Anterior cingulate cortex (tissue), 58 donors: ENCODE results near the gene BBS10.
"Not testable (repeated sequence)": the region's sequence is repeated elsewhere in the genome, so short reads cannot be mapped to it uniquely, and the experiment has no call there.

Experiments used
- DNase-seq, 58 donors: peaks; one replicate each; lab custom pipeline; 2025; lab: John Stamatoyannopoulos, UW

BBS10 gene

DNA sequence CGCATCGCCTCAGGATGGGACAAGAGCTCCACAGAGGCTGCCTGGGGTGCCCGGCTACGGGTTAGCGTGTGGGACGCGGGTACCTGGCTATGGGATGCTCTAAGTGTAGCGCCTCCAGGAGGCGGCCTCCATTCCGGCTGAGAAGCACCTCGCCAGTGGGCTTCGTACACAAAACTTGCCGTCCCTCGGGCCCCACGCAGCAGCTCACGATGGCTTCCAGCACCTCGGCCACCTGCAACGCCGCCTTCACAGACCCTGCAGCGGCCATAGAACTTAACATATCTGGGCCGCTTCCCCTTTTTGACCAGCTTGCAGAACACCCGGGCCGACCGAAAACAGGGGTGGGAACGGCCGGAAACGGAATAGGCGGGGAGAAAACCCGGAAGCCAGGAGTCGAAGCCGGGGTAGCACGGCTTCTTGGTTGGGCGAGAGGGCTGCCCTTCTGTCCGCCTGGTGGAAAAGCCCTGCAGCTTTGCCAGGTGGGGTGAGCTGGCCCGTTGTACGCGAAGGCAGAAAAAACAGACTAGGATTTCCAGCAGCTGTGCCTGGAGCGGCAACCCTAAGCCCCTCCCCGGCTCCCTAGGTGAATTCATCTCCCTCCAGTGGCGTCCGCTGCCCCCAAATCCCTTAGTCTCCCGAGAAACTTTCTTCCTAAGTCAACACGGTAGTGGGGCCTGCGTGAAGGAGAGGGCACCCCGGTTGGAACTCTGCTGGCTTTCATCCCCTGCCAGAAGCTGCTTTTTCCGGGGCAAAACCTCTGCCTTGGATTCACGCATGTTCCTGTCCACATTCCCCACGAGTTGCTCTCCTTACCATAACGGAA, at the start of gene BBS10:
TSS of gene BBS10 (minus strand) at position 337 of the 823 bp plus-strand sequence. CDS start at position 280, 57 bp downstream.
- peak; percentile 37 to 96 (median 87) for DNase-seq

DNA sequence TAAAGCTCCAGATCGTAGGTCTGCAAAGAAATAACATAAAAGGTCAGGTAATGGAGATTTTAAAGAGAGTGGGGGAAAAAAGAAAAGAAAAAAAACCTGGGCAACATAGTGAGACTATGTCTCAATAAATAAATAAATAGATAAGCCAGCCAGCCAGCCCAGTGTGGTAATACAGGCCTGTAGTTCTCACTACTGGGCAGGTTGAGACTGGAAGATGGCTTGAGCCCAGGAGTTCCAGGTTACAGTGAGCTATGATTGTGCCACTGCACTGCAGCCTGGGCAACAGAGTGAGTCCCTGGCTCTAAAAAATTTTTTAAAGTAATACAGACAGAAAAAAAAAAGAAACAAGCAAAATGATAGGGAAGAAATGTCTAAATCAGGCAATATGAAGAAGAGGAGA, 43.2 kb upstream of the BBS10 start:
- DNase-seq, result no peak

DNA sequence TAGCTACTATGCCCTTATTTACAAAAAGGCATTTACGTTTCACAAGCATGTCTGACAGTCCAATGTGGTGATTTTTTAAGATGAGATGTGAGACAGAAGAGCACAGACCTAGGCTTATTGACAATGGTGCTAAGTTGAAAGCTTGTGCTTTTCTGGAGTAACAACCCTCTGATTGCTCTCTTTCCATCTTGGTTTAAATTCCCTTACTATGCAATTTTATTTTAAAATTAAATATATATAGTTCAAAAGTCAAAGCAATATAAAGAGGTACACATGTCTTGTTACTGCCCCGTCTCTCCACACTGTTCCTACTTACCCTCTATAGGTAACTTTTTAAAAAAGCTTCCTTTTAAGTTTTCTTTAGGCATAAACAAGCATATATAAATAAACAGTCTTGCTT, 39.4 kb upstream of the BBS10 start:
- no peak for DNase-seq

DNA sequence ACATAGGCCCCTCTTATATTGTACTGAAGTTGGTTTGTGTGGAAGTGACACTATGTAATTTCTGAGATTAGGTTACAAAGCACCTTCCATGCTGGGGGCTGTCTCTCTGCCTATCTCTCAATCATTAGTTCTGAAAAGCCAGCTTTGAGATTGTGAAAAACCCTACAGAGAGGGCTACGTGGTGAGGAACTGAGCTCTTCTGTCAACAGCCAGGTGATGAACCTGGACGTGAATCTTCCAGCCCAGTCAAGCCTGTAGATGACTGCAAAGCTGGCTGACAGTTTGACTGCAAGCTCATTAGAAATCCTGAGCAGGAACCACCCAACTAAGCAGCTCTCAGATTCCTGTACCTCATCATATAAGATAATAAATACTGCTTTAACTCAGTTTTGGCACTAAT, 36.3 kb upstream of the BBS10 start:
- no peak for DNase-seq

DNA sequence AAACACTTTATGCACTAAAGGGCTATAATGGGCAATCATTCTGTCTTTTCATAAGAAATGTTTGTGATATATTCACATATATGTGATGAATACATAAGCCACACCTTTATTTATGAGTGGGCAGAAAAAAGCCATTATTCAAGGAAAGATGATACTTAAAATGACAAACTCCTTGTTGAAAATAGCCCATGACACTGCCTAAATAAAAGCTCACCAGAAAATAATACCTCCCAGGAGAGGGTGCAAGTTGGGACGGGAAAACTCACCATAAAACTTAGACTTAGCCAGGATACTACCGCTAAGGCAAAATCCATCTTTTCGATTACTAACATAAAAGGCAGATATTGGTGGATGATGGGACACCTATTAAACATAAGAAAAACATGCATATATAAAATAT, 35.8 kb upstream of the BBS10 start:
- DNase-seq, result no peak

DNA sequence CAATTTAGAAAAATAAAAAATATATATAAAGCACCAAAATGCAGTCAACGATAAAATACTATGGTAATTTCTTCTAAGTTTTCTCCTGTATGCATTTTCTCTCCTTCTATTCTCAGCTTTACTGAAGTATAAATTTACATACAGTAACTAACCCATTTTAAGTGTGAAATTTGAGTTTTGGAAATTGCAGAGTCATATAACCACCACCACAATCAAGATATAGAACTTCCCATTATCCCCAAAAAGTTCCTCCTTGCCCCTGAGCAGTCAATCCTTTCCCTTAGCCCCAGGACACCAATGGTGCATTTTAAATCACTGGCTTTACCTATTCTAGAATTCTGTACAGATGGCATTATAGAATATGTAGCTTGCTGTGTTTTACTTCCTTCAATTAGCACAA, 31.0 kb upstream of the BBS10 start:
- DNase-seq, result no peak

DNA sequence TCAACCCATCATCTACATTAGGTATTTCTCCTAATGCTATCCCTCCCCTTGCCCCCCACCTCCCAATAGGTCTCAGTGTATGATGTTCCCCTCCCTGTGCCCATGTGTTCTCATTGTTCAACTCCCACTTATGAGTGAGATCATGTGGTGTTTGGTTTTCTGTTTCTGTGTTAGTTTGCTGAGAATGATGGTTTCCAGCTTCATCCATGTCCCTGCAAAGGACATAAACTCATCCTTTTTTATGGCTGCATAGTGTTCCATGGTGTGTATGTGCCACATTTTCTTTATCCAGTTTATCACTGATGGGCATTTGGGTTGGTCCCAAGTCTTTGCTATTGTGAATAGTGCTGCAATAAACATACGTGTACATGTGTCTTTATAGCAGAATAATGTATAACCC, 28.7 kb upstream of the BBS10 start:
- not testable (repeated sequence) for DNase-seq

DNA sequence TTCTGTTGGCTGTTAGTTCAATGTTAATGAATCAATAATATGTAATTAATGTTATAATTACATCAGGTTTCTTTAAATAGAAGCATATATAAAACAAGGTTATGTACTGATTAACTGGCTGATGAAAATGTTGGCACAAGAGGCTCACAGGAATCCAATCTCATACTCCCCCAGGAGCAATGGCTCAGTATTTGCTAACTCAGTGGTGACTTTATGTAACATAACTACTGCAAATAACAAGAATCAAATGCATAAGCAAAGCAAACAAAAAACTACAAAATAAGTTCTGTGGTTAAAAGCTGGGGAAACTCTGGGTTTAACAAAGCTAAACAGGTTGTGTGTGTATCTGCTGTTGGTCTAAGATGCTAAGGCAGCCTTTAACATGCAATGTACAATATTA, 27.7 kb upstream of the BBS10 start:
- no peak for DNase-seq

DNA sequence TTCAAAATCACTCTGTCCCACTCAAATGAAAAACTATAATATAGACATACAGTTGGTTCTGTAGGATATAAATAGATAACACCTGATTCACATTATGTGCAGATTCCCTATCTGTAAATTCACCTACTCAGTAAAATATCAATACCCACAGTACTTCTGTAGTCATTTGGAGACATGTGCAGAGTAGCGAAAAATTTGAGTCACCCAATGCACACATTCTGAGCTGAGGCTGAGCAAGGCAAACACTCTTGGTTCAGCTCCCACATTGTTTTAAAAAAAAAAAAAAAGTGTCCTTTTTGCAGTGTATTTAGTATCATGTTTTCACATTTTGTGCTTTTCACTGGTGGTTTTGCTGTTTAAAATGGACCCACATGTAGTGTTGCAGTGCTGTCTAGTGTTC, 27.3 kb upstream of the BBS10 start:
- no peak for DNase-seq

DNA sequence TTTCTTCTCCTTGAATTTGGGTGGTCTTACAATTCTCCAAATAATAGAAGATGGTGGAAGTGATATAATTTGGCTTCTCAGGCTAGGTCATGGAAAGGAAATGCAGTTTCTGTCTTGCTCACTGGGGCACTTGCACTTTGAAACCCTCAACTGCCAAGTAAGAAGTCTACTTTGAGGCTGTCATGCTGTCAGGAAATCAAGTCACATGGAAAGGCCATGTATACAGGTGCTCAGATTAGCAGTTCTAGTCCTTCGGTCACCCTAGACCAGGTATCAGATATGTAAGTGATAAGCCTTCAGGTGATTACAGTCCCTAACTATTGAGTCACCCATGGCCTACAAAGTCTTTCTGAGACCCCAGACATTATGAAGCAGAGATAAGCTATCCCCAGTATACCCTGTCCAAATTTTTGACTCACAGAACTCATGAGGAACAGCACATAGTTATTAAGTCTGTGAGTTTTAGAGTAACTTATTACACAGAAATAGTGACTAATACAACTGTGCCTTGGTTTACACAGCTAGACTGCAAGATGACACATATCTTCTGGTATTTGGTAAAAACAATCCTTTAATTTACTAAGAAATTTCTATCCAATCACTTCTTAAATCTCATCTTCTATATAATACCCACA, 26.3 kb upstream of the BBS10 start:
- no peak for DNase-seq

DNA sequence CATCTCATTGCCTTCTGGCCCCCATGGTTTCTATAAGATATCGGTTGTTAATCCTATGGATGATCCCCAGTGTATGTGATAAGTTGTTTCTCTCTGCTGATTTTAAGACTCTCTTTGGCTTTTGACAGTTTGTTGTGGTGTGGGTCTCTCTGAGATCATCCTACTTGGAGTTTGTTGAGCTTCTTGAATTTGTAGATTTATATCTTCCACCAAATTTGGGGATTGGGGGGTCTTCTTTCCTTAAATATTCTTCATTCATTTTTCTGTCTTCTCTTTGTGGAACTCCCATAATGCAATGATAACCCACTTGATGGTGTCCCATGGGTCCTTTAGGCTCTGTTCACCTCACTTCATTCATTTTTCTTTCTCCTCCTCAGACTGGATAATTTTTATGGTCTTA, 20.0 kb upstream of the BBS10 start:
- no peak for DNase-seq

DNA sequence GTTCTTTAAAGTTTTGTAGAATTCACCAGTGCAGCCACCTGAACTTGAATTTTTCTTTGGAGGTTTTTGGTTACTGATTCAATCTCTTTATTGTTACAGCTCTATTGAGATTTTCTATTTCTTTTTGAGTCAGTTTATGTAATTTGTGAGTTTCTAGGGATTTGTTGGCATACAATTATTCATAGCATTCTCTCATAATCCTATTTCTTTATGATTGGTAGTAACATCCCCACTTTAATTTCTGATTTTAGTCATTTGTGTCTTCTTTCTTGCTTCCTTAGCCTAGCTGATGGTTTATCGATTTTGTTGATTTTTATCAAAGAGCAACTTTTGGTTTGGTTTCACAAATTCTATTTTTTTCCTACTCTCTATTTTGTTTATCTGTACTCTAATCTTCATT, 17.9 kb upstream of the BBS10 start:
- DNase-seq, result no peak

DNA sequence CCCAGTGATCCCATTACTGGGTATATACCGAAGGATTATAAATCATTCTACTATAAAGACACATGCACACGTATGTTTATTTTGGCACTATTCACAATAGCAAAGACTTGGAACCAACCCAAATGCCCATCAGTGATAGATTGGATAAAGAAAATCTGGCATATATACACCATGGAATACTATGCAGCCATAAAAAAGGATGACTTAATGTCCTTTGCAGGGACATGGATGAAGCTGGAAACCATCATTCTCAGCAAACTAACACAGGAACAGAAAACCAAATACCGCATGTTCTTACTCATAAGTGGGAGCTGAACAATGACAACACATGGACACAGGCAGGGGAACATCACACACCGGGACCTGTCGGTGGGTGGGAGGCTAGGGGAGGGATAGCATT, 15.9 kb upstream of the BBS10 start:
- not testable (repeated sequence) for DNase-seq

DNA sequence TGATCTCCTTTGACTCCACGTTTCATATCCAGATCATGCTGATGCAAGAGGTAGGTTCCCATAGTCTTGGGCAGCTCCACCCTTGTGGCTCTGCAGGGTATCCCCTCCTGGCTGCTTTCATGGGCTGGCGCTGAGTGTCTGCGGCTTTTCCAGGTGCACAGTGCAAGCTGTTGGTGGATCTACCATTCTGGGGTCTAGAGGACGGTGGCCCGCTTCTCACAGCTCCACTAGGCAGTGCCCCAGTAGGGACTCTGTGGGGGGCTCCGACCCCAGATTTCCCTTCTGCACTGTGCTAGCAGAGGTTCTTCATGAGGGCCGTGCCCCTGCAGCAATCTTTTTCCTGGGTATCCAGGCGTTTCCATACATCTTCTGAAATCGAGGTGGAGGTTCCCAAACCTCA, 12.1 kb upstream of the BBS10 start:
- DNase-seq, result no peak

DNA sequence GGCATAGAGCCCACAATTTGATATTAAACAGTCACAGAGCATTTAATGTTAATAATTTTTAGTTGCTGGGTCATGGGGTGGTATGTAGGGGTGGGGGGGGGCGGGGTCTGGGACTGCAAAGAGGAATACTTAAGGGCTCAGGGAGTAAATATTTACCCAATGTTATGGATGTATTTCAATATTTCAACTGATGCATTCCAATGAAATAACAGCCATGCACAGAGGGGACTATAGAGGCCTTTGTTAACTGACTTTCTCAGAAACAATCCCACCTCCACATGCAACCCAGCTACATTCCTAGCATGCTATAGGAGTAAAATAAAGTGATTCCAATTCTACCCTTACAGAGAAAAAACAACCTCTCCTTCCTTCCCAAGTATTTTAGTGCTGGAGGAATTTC, 7.9 kb upstream of the BBS10 start:
- DNase-seq, result no peak

DNA sequence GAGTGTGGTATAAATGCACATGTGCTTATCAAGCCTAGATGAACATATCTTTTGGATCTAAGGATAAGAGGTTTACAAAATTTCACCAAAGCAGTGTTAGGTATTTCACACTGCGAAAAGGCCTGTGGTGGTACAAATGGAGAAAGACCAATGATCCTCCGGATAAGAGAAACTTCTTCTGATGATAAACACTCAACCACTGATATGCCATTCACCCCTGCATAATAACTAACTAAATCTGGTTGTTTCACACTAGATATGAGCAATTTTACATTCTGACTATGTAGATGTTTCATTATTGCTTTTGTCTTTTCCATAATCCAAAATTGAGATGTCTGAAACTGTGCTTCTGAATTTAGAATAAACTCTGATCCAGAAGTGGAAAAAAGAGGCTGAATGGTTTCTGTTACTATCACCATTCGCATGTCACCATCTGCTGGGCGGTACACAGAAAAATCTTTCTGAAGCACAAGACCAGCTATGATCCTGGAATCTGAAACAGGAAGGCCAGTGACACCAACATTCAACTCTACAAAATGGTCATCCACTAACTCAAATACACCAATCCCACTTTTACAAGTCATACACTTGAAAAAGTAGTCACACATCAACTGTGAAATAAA, 1.3 kb downstream of the BBS10 start:
- DNase-seq, result peak in 31 of 58 donors; percentile 1 to 71 (median 23)

DNA sequence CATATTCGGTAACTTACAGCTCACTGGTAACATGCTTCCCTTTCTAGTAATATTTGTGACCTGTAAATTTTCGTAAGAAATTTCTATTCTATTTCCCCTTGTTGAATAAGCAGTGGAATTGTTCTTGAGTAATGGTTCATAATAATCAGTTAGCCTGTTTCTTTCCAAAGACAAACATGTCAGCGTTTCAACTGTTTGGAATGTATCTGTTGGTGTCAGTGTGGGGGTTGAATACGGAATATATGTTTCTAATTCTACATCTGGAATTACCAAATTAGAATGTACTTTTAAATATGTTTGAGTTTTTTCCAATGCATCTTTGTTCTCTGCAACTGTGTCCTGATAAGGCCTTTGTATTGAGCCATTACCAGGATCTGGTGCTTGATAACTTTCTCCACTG, 2.0 kb downstream of the BBS10 start:
- no peak for DNase-seq

DNA sequence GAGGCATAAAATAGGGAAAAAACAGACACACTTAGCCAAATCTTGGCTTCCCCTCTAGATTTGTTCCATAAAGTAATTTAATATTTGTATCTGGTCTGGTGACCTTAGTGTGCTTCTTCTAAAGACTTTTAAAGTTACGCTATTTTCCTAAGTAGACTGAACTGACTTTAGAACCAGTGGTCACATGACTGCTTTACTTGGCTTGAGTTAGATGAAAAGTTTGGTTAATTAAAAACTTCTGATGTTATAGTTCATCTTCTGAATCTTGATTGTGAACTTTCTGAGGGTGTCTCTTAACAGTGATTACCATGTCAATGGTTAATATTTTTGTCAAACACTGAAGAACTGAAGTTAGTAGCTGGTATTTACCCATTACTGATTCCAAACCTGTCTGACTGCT, 2.6 kb downstream of the BBS10 start:
- DNase-seq, result no peak

DNA sequence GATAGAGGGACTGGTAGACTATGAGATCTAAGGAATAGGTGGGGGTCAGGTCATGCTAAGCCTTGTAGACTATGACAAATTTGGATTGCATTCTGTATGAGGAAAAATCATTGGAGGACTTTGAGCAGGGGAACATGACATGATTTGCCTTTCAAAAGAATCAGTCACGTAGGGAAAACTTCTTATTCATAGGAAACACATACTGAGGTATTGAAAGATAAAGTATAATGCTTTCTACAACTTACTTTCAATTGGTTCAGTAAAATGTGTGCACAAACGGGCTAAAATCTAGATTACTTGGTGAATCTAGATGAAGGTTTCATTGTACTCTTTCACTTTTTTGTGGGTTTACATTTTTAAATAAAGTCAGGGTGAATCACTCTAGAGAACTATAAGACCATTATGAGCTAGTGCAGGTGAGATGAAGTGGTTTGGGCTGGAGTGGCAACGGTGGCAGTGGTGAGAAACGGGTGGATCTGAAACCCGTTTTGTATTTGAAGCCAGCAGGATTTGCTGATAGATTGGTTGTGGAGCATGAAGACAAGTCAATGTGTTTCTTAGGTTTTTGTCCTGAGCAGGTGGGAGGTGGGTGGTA, 6.7 kb downstream of the BBS10 start:
- no peak for DNase-seq

DNA sequence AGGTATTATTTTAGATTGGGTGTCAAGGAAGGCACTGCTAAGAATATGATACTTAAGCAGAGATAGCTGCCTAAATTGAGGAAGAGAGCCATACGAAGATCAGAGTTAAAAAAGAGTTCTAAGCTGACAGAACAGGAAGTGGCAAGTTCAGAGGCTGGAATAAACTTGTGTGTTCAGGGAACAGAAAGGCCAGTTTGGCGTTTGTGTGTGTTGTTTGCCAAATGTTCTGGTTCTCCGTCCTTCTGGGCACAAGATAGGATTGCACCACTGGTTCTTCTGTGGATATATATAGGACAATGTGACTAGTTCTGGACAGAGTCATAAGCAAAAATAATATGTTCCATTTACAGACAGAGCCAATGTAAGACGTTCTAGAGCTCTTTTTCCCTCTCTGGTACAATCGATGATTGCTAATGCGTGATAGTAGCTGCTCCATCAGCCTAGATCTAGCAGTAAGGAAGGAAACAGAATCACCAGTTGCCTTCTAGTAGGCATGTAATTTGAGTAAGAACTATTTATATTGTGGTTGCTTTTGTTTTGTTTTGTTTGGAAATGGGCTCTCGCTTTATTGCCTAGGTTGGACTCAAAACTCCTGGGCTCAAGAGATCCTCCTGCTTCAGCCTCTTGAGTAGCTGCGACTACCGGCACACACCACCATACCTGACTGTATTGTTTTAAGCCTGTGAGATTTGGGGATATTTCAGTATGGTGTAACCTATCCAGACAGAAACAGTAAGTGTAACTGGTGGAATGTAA, 7.4 kb downstream of the BBS10 start:
- no peak for DNase-seq

DNA sequence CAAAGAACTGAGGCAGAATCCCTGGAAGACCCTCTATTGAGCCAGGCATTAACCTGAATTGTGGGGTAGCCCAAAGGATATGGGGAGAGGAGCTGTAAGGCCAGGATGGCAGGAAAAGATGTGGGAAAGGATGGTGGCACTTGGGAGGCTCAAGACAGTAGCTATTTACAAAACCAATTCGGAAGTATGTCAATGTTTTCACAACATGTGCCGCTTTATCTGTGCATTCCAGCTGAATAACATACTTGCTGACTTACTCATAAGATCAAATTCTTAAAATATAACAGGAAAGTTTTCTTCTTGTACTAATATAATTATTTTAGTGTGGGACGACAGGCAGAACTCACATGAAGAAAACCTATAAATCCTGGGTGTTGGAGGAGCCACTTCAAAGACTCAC, 10.6 kb downstream of the BBS10 start:
- no peak for DNase-seq
